Kidney epithelial cell (primary cell): Measurements from ENCODE around the gene EP400. TPM values are rescaled to one million over a fixed set of nuclear protein-coding genes. Genes with fewer than 3 reads are reported as not detected.

Source experiments
- DNase-seq: peaks from one replicate; pipeline ENCODE4 v3.0.0-alpha.2; 2010; ENCODE audit warnings: low read depth
- H3K27me3 ChIP-seq: 2 replicates; pipeline ENCODE4 v1.6.0; 2011; ENCODE audit warnings: low read length; ENCODE audit not compliant: control insufficient read depth, insufficient read depth
- H3K36me3 ChIP-seq: 2 replicates; pipeline ENCODE4 v1.5.1; 2011; ENCODE audit warnings: low read length; ENCODE audit not compliant: control insufficient read depth, insufficient read depth
- H3K4me3 ChIP-seq: 2 replicates; pipeline ENCODE4 v1.5.1; 2011; ENCODE audit warnings: low read depth, mild to moderate bottlenecking, control low read depth, low read length
- total RNA-seq: library from RNA; depleted of rRNA; stranded (reverse); fragments of >200 nt; gene quantifications from 2 replicates; pipeline ENCODE4 v1.2.3, GENCODE V29; 2015
- TF ChIP-seq, protein P1 (sequence below): IDR thresholded peaks from 2 replicates; pipeline ENCODE4 v1.5.1; 2011; ENCODE audit warnings: mild to moderate bottlenecking, moderate library complexity, low read length, control low read depth, inconsistent platforms; ENCODE audit not compliant: insufficient read depth, poor library complexity, severe bottlenecking

Gene EP400
- total RNA-seq, 1 donor from 2014 or later, result 21.4 TPM

DNA sequence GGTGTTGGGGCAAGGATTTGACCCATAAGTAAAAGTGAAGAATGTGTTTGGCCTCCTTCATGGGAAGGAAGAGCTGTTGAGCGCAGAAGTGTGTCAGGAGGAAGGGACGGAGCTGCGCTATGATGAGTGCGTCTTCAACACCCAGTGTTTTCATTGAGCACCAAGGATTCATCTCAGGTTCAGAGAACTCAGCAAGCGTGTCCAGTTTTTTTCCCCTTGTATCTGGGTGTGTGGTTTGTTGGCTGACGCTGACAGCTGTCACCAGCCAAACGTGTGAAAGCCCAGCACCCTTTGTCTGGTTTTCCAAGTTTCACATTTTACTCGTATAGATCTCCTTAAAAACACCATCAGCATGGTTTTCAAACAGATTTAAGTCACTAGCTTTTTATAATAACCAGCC, 12.3 kb downstream of the EP400 start:
- TF ChIP-seq, protein P1, sequence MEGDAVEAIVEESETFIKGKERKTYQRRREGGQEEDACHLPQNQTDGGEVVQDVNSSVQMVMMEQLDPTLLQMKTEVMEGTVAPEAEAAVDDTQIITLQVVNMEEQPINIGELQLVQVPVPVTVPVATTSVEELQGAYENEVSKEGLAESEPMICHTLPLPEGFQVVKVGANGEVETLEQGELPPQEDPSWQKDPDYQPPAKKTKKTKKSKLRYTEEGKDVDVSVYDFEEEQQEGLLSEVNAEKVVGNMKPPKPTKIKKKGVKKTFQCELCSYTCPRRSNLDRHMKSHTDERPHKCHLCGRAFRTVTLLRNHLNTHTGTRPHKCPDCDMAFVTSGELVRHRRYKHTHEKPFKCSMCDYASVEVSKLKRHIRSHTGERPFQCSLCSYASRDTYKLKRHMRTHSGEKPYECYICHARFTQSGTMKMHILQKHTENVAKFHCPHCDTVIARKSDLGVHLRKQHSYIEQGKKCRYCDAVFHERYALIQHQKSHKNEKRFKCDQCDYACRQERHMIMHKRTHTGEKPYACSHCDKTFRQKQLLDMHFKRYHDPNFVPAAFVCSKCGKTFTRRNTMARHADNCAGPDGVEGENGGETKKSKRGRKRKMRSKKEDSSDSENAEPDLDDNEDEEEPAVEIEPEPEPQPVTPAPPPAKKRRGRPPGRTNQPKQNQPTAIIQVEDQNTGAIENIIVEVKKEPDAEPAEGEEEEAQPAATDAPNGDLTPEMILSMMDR, result no peak
- Histone ChIP-seq H3K27me3 (no peaks in the 10 kb centered on the region), H3K36me3 (peaks cover 1% of the 10 kb centered on the region), H3K4me3 (no peak overlapping the region)
- no peak for DNase-seq

DNA sequence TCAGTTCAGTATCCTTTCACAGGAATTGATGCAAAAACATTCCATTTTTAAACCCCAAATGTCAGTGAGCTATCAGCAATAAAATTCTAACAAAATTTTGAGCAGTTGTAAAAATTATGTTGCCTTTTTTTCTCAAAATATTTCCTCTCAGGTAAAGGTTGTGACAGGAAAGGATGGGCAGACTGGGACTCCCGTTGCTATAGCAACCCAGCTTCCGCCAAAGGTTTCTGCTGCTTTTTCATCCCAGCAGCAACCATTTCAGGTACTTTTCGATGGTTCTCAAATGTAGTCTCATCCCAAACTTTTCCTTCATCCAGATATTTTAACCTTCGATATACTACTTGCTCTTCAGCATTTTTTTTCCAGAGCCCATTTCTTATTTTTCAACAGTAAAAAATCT, 13.6 kb downstream of the EP400 start:
- no peak for DNase-seq
- TF ChIP-seq, protein P1, result no peak
- no peak overlapping the region for H3K4me3 ChIP-seq
- no peaks in the 10 kb centered on the region for H3K27me3 ChIP-seq
- peaks cover 1% of the 10 kb centered on the region for H3K36me3 ChIP-seq

DNA sequence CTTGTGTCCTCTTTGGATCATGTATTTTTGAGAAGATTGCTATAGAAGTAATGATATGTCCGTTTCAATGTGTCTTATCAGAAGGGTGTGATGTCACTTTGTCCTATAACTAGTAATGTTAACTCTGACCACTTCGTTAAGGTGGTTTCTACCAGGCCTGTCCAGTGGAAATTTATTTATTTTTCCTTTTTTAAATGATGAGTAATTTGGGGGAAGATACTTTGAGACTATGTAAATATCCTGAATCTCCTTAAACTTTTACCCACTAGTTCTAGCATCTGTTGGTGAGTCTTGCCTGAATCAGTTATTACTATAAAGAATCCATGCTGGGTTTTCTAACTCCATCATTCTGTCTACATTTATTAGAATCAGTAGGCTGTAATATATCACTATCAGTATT, 15.3 kb downstream of the EP400 start:
- Histone ChIP-seq H3K27me3 (no peaks in the 10 kb centered on the region), H3K4me3 (no peak overlapping the region), H3K36me3 (peaks cover 1% of the 10 kb centered on the region)
- TF ChIP-seq, protein P1, result no peak
- no peak for DNase-seq

DNA sequence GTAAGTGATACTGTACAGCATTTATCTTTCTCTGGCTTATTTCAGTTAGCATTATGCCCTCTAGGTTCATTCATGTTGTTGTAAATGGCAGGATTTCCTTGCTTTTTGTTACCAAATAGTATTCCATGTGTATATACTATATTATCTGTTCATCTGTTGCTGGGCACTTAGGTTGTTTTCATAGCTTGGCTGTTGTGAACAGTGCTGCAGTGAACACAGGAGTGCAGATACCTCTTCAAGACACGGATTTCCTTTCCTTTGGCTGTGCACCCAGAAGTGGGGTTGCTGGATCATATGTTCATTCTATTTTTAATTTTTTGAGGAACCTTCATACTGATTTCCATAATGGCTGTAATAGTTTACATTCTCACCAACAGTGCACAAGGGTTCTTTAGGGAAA, 21.5 kb downstream of the EP400 start:
- Histone ChIP-seq H3K36me3 (no peaks in the 10 kb centered on the region), H3K4me3 (no peak overlapping the region), H3K27me3 (no peaks in the 10 kb centered on the region)
- TF ChIP-seq, protein P1, result no peak
- no peak for DNase-seq

DNA sequence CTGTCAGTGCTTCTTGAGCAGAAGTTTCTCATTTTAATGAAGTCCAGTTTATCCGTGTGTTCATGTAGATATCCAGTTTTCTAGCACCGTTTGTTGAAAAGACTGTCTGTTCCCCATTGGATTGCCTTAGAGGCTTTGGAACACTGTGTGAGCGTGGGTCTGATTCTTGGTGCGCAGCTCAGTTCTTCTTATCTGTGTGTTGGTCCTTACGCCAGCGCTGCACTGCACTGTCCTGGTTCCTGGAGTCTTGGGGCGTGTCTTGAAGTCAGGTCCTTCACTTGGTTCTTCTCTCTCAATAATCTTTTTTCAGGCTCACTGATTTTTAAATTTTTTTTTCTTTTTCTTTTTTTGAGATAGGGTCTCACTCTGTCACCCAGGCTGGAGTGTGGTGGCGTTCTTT, 25.5 kb downstream of the EP400 start:
- Histone ChIP-seq H3K4me3 (no peak overlapping the region), H3K36me3 (no peaks in the 10 kb centered on the region)

DNA sequence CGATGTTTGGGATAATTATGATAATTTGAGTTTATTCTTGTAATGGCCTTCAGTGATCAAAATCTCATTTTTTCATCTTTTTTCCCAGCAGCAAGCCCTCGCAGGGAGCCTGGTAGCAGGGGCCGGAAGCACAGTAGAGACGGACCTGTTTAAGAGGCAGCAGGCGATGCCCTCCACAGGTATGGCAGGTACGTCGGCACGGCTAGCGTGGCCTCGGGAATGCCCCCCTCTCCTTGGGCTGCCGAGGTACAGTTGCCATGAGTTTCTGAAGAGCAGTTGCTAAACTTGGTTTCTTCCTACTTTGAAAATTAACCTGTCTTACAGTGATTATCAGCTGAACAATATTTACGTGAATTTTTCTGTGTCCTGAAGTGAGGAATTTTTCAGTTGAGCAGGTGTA, 29.9 kb downstream of the EP400 start:
- no peaks in the 10 kb centered on the region for H3K27me3 ChIP-seq
- no peak for DNase-seq
- no peak overlapping the region for H3K4me3 ChIP-seq
- TF ChIP-seq, protein P1, result no peak
- peaks cover 3% of the 10 kb centered on the region for H3K36me3 ChIP-seq

More for the DNA sequence above, 25.5 kb downstream of the EP400 start:
- DNase-seq, result no peak
- TF ChIP-seq, protein P1, result no peak
- H3K27me3 ChIP-seq, result no peaks in the 10 kb centered on the region
